Peyer's patch (tissue), 4 donors: Measurements from ENCODE around the gene TBCD. TPM values are rescaled to one million over a fixed set of nuclear protein-coding genes. Genes with fewer than 3 reads are reported as not detected.
"Not testable (repeated sequence)": the region's sequence is repeated elsewhere in the genome, so short reads cannot be mapped to it uniquely, and the experiment has no call there.

Source experiments
- DNase-seq, 3 donors: peaks; one replicate each; pipeline ENCODE4 v3.0.0-alpha.2; 2017 to 2019
- H3K27ac ChIP-seq, 4 donors: fragments of 200-600 bp; sonication (generic); one replicate each; pipeline ENCODE4 v1.5.1; 2016 to 2019
- H3K27me3 ChIP-seq, 2 donors: fragments of 200-600 bp; sonication (generic); one replicate each; pipeline ENCODE4 v1.5.1; 2019
- H3K36me3 ChIP-seq, 3 donors: fragments of 200-600 bp; sonication (generic); one replicate each; pipeline ENCODE4 v1.5.1; 2016 to 2019
- H3K4me1 ChIP-seq, 4 donors: fragments of 200-600 bp; sonication (generic); one replicate each; pipeline ENCODE4 v1.5.1; 2016 to 2019
- H3K4me3 ChIP-seq, 4 donors: fragments of 200-600 bp; sonication (generic); 1 replicate in 3 of 4; 2 replicates in 1 of 4; pipeline ENCODE4 v1.5.1; 2016 to 2019; ENCODE audit warnings: mild to moderate bottlenecking in 1 of 4
- H3K9me3 ChIP-seq, 4 donors: fragments of 200-600 bp; sonication (generic); one replicate each; pipeline ENCODE4 v1.5.1; 2016 to 2019; ENCODE audit warnings: mild to moderate bottlenecking in 1 of 4
- CTCF ChIP-seq, 6 experiments: fragments of 450-650 bp in 4 of 6; fragments of 200-600 bp in 2 of 6; sonication (generic) in 1 of 6; IDR thresholded peaks; one replicate each; pipeline ENCODE4 v1.5.1; 2017 to 2019; ENCODE audit warnings: antibody characterized with exemption in 6 of 6, mild to moderate bottlenecking in 3 of 6, moderate library complexity in 1 of 6
- POLR2A ChIP-seq, 2 donors: fragments of 450-650 bp; IDR thresholded peaks; one replicate each; pipeline ENCODE4 v1.5.1; 2017; ENCODE audit warnings: antibody characterized with exemption in 2 of 2, mild to moderate bottlenecking in 2 of 2, moderate library complexity in 2 of 2
- total RNA-seq, 4 donors: library from RNA; depleted of rRNA; stranded (reverse); fragments of >200 nt; gene quantifications; one replicate each; pipeline ENCODE4 v1.1.0, GENCODE V29; 2016

Gene TBCD
- total RNA-seq, 4 donors from 2014 or later = 58.7 to 130 (median 74.8) TPM

GRCh38 chr17:82961366-82962162 is 209.7 kb downstream of the TBCD start:
- H3K4me1 ChIP-seq = peaks cover 0 to 9% (median 4%) of the 10 kb centered on the region in 4 donors
- peak; percentile 3 to 40 (median 19) for DNase-seq
- no peak overlapping the region for H3K27ac ChIP-seq
- TF ChIP-seq POLR2A (IDR thresholded peaks at IDR 0.05) = no peak
- no peak for TF ChIP-seq CTCF (IDR thresholded peaks at IDR 0.05)
- H3K4me3 ChIP-seq = no peak overlapping the region
- H3K27me3 ChIP-seq = no peaks in the 10 kb centered on the region
- no peaks in the 10 kb centered on the region for H3K36me3 ChIP-seq
- no peaks in the 10 kb centered on the region for H3K9me3 ChIP-seq

- no peak overlapping the region for H3K4me3 ChIP-seq
- H3K4me1 ChIP-seq = peaks cover 0 to 9% (median 4%) of the 10 kb centered on the region in 4 donors
- H3K27me3 ChIP-seq = no peaks in the 10 kb centered on the region
- H3K36me3 ChIP-seq = no peaks in the 10 kb centered on the region
- TF ChIP-seq POLR2A (IDR thresholded peaks at IDR 0.05) (no peak), CTCF (IDR thresholded peaks at IDR 0.05) (no peak)
- no peaks in the 10 kb centered on the region for H3K9me3 ChIP-seq
- no peak overlapping the region for H3K27ac ChIP-seq
- peak in 2 of 3 donors; percentile 11 to 24 for DNase-seq
These were observed 210.4 kb downstream of the TBCD start for GRCh38 chr17:82962163-82962720.

- Histone ChIP-seq H3K4me1 (peaks cover 0 to 9% (median 4%) of the 10 kb centered on the region in 4 donors), H3K9me3 (no peaks in the 10 kb centered on the region), H3K36me3 (no peaks in the 10 kb centered on the region), H3K27me3 (no peaks in the 10 kb centered on the region), H3K27ac (peak overlapping the region in 1 of 4 donors; percentile 30), H3K4me3 (no peak overlapping the region)
- DNase-seq = peak; percentile 54 to 84 (median 77)
- TF ChIP-seq POLR2A (IDR thresholded peaks at IDR 0.05) = no peak
- TF ChIP-seq CTCF (IDR thresholded peaks at IDR 0.05) = peak in 5 of 6 experiments; percentile 16 to 75 (median 67)
These were observed 211.5 kb downstream of the TBCD start for GRCh38 chr17:82963104-82963950.

- not testable (repeated sequence) for H3K4me1 ChIP-seq, H3K36me3 ChIP-seq, H3K27ac ChIP-seq, H3K4me3 ChIP-seq, H3K27me3 ChIP-seq, H3K9me3 ChIP-seq
- peak in 2 of 3 donors; percentile 22 to 32 for DNase-seq
These were observed 212.6 kb downstream of the TBCD start for GRCh38 chr17:82964451-82964850.

- no peaks in the 10 kb centered on the region for H3K27me3 ChIP-seq
- no peak overlapping the region for H3K27ac ChIP-seq
- H3K4me3 ChIP-seq = no peak overlapping the region
- H3K4me1 ChIP-seq = peaks cover 0 to 9% (median 4%) of the 10 kb centered on the region in 4 donors
- peak in 2 of 3 donors; percentile 42 to 43 for DNase-seq
- H3K36me3 ChIP-seq = no peaks in the 10 kb centered on the region
- TF ChIP-seq CTCF (IDR thresholded peaks at IDR 0.05) (no peak), POLR2A (IDR thresholded peaks at IDR 0.05) (no peak)
- no peaks in the 10 kb centered on the region for H3K9me3 ChIP-seq
These were observed 213.0 kb downstream of the TBCD start for GRCh38 chr17:82964851-82965341.
